Activated naive CD4-positive, alpha-beta T cell treated with anti-CD3 and anti-CD28 coated beads, Interleukin-2, amount 10 ng/mL, durations not matched to agents 7 days and 5 days (primary cell): ENCODE results near the gene RPS3.
A peak's percentile ranks its signal among the peaks of the same experiment; 100 is the strongest.

ENCODE experiments used
- CTCF ChIA-PET: fragments of 350-600 bp; sonication (Branson Sonifier 250); formaldehyde crosslinking; loops from one replicate; lab custom pipeline; 2021; ENCODE audit warnings: antibody characterized with exemption; lab: Charles Lee
- DNase-seq: peaks from one replicate; pipeline ENCODE4 v3.0.0-alpha.2; 2020
- H3K27ac Mint-ChIP-seq: one replicate; pipeline ENCODE4 v1.8.0; 2021; ENCODE audit warnings: mild to moderate bottlenecking, moderate library complexity, mixed read lengths
- H3K27me3 Mint-ChIP-seq: one replicate; pipeline ENCODE4 v1.8.0; 2021; ENCODE audit warnings: mild to moderate bottlenecking, mixed read lengths
- H3K36me3 Mint-ChIP-seq: one replicate; pipeline ENCODE4 v1.8.0; 2021; ENCODE audit warnings: mixed read lengths
- H3K4me1 Mint-ChIP-seq: one replicate; pipeline ENCODE4 v1.8.0; 2021; ENCODE audit warnings: mixed read lengths
- H3K4me3 Mint-ChIP-seq: one replicate; pipeline ENCODE4 v1.8.0; 2021; ENCODE audit warnings: mild to moderate bottlenecking, moderate library complexity, mixed read lengths
- H3K9me3 Mint-ChIP-seq: one replicate; pipeline ENCODE4 v1.8.0; 2021; ENCODE audit warnings: mixed read lengths

RPS3 gene

GRCh38 chr11:75428989-75429640, 29.8 kb downstream of the RPS3 start:
- Mint-ChIP-seq H3K27me3 (peaks cover 74% of the 10 kb centered on the region), H3K36me3 (peaks cover 10% of the 10 kb centered on the region), H3K27ac (peak overlapping the region; percentile 19), H3K4me3 (peak overlapping the region; percentile 56), H3K9me3 (peaks cover 7% of the 10 kb centered on the region), H3K4me1 (peaks cover 26% of the 10 kb centered on the region)
- DNase-seq: no peak
- CTCF ChIA-PET: interaction anchor here (1.2 to 1.5 kb wide), 3 partner anchors 21 to 277 kb away, joined by 3 to 7 read pairs (median 3); no protein-coding TSS in a partner anchor

- peaks cover 26% of the 10 kb centered on the region for H3K4me1 Mint-ChIP-seq
- peaks cover 78% of the 10 kb centered on the region for H3K27me3 Mint-ChIP-seq
- H3K27ac Mint-ChIP-seq: peak overlapping the region; percentile 19
- peaks cover 7% of the 10 kb centered on the region for H3K9me3 Mint-ChIP-seq
- H3K36me3 Mint-ChIP-seq: peaks cover 10% of the 10 kb centered on the region
- CTCF ChIA-PET: interaction anchor here (1.4 to 1.5 kb wide), 2 partner anchors 22 to 276 kb away, joined by 3 to 7 read pairs; no protein-coding TSS in a partner anchor
- DNase-seq: no peak
- peak overlapping the region; percentile 56 for H3K4me3 Mint-ChIP-seq
Measured at GRCh38 chr11:75429641-75429901, 30.3 kb downstream of the RPS3 start.

GRCh38 chr11:75429902-75430713, 30.8 kb downstream of the RPS3 start:
- CTCF ChIA-PET: interaction anchor here (0.6 to 1.5 kb wide), 3 partner anchors 22 to 276 kb away, joined by 3 to 7 read pairs (median 3); partner anchors contain the start of gene TPBGL
- H3K27ac Mint-ChIP-seq: peak overlapping the region; percentile 53
- DNase-seq: peak; percentile 76
- H3K4me1 Mint-ChIP-seq: peaks cover 26% of the 10 kb centered on the region
- H3K4me3 Mint-ChIP-seq: peak overlapping the region; percentile 65
- H3K9me3 Mint-ChIP-seq: peaks cover 7% of the 10 kb centered on the region
- peaks cover 10% of the 10 kb centered on the region for H3K36me3 Mint-ChIP-seq
- H3K27me3 Mint-ChIP-seq: peaks cover 83% of the 10 kb centered on the region

GRCh38 chr11:75430714-75431532, 31.6 kb downstream of the RPS3 start:
- Mint-ChIP-seq H3K9me3 (peaks cover 7% of the 10 kb centered on the region), H3K27ac (peak overlapping the region; percentile 53), H3K4me1 (peaks cover 26% of the 10 kb centered on the region), H3K4me3 (peak overlapping the region; percentile 65), H3K36me3 (peaks cover 10% of the 10 kb centered on the region), H3K27me3 (peaks cover 86% of the 10 kb centered on the region)
- CTCF ChIA-PET: interaction anchor here (0.6 to 1.4 kb wide), 3 partner anchors 43 to 275 kb away, joined by 3 to 5 read pairs (median 3); partner anchors contain the start of gene TPBGL
- DNase-seq: no peak

- peak overlapping the region; percentile 45 for H3K4me3 Mint-ChIP-seq
- peaks cover 10% of the 10 kb centered on the region for H3K36me3 Mint-ChIP-seq
- peaks cover 7% of the 10 kb centered on the region for H3K9me3 Mint-ChIP-seq
- CTCF ChIA-PET: interaction anchor here (0.8 to 1.0 kb wide), 2 partner anchors 43 to 103 kb away, joined by 3 to 5 read pairs; no protein-coding TSS in a partner anchor
- peaks cover 26% of the 10 kb centered on the region for H3K4me1 Mint-ChIP-seq
- H3K27ac Mint-ChIP-seq: no peak overlapping the region
- DNase-seq: no peak
- H3K27me3 Mint-ChIP-seq: peaks cover 80% of the 10 kb centered on the region
Measured at GRCh38 chr11:75431533-75432525, 32.5 kb downstream of the RPS3 start.

GRCh38 chr11:75432911-75433321, 33.6 kb downstream of the RPS3 start, which contains the start of gene KLHL35:
KLHL35 (minus strand) TSS chr11:75433203; CDS start chr11:75430629, 2,574 bp downstream.
- Mint-ChIP-seq H3K27ac (no peak within 1 kb of the TSS), H3K27me3 (peaks cover 73% of the 10 kb centered on the region), H3K36me3 (peaks cover 10% of the 10 kb centered on the region), H3K4me1 (peaks cover 26% of the 10 kb centered on the region), H3K4me3 (no peak within 1 kb of the TSS), H3K9me3 (peaks cover 7% of the 10 kb centered on the region)
- DNase-seq: no peak
- CTCF ChIA-PET: interaction anchor here (0.8 to 2.1 kb wide), 2 partner anchors 12 to 102 kb away, joined by 3 to 8 read pairs; no protein-coding TSS in a partner anchor

GRCh38 chr11:75433443-75433842, 34.1 kb downstream of the RPS3 start:
- H3K27ac Mint-ChIP-seq: no peak overlapping the region
- H3K4me3 Mint-ChIP-seq: no peak overlapping the region
- H3K9me3 Mint-ChIP-seq: peaks cover 7% of the 10 kb centered on the region
- no peak for DNase-seq
- CTCF ChIA-PET: interaction anchor here (2.1 kb wide), 1 partner anchor 11 kb away, joined by 8 read pairs; no protein-coding TSS in a partner anchor
- H3K36me3 Mint-ChIP-seq: peaks cover 10% of the 10 kb centered on the region
- peaks cover 21% of the 10 kb centered on the region for H3K4me1 Mint-ChIP-seq
- H3K27me3 Mint-ChIP-seq: peaks cover 68% of the 10 kb centered on the region

GRCh38 chr11:75434051-75434450, 34.7 kb downstream of the RPS3 start:
- Mint-ChIP-seq H3K4me1 (peaks cover 16% of the 10 kb centered on the region), H3K9me3 (peaks cover 4% of the 10 kb centered on the region), H3K27me3 (peaks cover 61% of the 10 kb centered on the region), H3K4me3 (no peak overlapping the region), H3K36me3 (peaks cover 8% of the 10 kb centered on the region), H3K27ac (no peak overlapping the region)
- DNase-seq: no peak
- CTCF ChIA-PET: interaction anchor here (2.1 kb wide), 1 partner anchor 11 kb away, joined by 8 read pairs; no protein-coding TSS in a partner anchor

- DNase-seq: no peak
- Mint-ChIP-seq H3K4me1 (peaks cover 11% of the 10 kb centered on the region), H3K27me3 (peaks cover 55% of the 10 kb centered on the region), H3K36me3 (peaks cover 4% of the 10 kb centered on the region), H3K4me3 (no peak overlapping the region), H3K27ac (no peak overlapping the region), H3K9me3 (no peaks in the 10 kb centered on the region)
- CTCF ChIA-PET: interaction anchor here (2.1 kb wide), 1 partner anchor 10 kb away, joined by 8 read pairs; no protein-coding TSS in a partner anchor
Measured at GRCh38 chr11:75434886-75435570, 35.7 kb downstream of the RPS3 start.

- H3K36me3 Mint-ChIP-seq: peaks cover 2% of the 10 kb centered on the region
Measured at GRCh38 chr11:75435571-75435925, 36.2 kb downstream of the RPS3 start.

GRCh38 chr11:75436806-75437205, 37.5 kb downstream of the RPS3 start:
- DNase-seq: no peak
- Mint-ChIP-seq H3K27ac (no peak overlapping the region), H3K4me3 (no peak overlapping the region), H3K9me3 (no peaks in the 10 kb centered on the region), H3K27me3 (peaks cover 39% of the 10 kb centered on the region), H3K36me3 (no peaks in the 10 kb centered on the region), H3K4me1 (no peaks in the 10 kb centered on the region)
- CTCF ChIA-PET: interaction anchor here (0.8 to 1.4 kb wide), 2 partner anchors 29 to 96 kb away, joined by 3 read pairs; no protein-coding TSS in a partner anchor

More at GRCh38 chr11:75435571-75435925, 36.2 kb downstream of the RPS3 start:
- CTCF ChIA-PET: no interaction called here
- H3K4me3 Mint-ChIP-seq: no peak overlapping the region
- H3K27ac Mint-ChIP-seq: no peak overlapping the region
- peaks cover 9% of the 10 kb centered on the region for H3K4me1 Mint-ChIP-seq
- H3K9me3 Mint-ChIP-seq: no peaks in the 10 kb centered on the region
- no peak for DNase-seq
- peaks cover 52% of the 10 kb centered on the region for H3K27me3 Mint-ChIP-seq

- Mint-ChIP-seq H3K27ac (no peak overlapping the region), H3K4me1 (no peaks in the 10 kb centered on the region), H3K4me3 (no peak overlapping the region), H3K27me3 (peaks cover 26% of the 10 kb centered on the region), H3K36me3 (no peaks in the 10 kb centered on the region), H3K9me3 (no peaks in the 10 kb centered on the region)
- DNase-seq: no peak
- CTCF ChIA-PET: no interaction called here
Measured at GRCh38 chr11:75437966-75438659, 38.8 kb downstream of the RPS3 start.
